GOT3 (cell line): ENCODE data around the gene CDH22.

Experiments used
- DNase-seq: peaks from one replicate; lab custom pipeline; 2025; ENCODE audit warnings: mixed read lengths; lab: John Stamatoyannopoulos, UW

Gene CDH22

DNA sequence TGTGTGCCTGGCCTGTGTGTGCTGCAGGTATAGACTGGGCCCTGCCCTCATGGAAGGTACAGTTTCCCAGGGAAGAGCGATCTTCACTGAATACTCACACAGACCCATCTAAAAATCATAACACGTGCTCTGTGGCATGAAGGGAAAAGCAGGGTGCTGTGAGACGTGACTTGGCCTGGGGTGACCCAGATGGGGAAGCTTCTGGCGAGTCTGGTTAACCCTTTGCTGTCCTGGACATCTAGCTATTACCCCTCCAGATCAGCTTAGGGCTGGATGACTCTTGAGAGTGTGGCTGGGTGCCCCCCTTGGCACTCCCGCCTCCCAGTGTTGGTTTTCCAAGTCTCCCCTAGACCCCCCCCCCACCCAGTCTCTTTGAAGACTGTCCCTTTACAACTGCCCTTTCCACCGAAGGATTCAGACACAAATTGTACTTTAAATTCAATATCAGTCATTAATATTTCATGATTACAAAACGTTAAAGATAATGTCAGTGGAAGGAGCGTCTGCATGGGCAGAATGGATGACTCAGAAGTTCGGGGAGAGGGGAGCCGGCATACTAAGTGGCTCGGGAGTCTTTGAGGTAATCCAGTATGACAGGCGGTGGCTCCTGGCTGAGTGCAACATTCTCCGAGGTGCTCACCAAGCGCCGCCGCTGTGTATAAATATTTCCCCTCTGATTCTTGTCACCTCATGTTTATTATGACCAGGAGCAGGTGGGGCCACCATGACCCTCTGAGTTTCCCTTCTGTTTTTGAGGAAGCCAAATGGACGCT is 112.8 kb downstream of the CDH22 start:
- no peak for DNase-seq

DNA sequence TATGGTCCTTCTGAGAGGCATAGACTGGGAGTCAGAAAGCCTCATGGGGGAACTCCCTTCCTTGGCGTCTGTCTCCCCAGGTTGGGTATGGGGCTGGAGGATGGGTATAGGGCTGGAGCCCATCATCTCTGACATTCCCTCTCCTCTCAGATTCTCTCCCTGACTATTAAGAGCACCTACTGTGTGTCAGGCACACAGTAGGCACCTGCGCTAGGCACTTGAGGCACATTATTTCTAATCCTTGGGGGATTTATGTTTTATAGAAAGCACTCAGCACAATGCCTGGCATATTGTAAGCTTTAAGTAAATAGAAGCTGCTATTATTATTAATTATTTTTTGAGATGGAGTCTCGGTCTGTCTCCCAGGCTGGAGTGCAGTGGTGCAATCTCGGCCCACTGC is 113.9 kb downstream of the CDH22 start:
- DNase-seq: no peak

DNA sequence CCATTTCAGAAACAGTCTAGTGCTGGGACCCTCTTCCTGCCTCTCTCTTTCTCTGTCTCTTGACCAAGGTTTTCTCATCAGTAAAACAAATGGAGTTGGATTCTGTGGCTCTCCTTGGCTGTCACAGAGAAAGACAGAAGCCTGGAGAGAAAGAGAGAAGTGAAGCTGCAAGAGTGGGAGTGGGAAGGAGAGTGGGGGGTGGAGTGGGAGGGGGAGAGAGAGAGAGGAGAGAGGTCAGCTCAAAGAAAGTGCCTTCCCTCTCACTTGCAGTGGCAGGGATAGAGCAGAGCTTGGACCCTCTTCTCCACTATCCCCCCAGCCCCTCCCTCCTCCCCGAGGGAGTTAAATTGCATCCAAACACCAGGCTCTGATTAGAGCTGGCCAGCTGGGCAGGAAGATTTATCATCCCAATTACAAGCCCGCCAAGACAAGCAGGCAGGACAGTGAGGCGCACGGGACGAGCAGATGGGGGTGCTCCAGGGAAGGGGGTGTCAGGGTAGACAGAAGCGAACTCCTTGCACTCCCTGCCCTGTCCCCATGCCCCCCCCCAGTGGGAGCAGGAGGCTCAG is 115.8 kb downstream of the CDH22 start:
- DNase-seq: no peak

DNA sequence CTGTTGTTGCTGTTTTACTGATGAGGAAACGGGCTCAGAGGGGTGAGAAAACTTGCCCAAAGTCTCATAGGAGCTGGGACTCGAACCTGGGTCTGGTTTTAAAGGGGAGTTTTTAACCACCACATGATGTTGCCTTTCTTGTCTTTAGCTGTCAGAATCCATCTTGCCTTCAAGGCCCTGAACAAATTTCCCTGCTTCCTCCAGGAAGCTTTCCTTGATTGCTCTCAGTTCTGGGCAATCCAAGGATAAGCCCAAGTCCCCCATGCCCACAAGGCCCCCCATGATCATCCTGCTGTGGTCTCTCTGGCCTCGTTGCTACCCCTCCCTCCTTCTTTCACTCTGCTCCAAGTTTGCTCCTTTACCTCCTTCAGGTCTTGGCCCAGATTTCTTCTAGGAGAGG is 116.7 kb downstream of the CDH22 start:
- DNase-seq: no peak

DNA sequence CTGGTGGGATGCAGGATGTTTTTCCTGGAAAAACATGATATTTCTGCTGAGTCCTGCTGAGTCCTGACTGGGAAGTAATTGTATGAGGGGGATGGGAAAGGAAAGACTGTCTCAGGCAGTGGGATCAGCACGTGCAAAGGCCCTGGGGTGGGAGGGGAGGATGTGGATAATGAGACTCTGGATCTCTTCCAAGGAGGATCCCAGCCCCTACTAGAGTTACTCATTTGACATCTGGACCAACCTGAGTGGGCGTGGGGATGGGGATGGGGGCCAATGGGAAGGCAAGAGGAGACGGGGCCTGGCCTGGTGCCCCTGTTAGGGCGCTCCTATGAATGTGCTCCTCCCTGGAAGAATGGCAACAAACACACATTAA is 117.1 kb downstream of the CDH22 start:
- DNase-seq: no peak

DNA sequence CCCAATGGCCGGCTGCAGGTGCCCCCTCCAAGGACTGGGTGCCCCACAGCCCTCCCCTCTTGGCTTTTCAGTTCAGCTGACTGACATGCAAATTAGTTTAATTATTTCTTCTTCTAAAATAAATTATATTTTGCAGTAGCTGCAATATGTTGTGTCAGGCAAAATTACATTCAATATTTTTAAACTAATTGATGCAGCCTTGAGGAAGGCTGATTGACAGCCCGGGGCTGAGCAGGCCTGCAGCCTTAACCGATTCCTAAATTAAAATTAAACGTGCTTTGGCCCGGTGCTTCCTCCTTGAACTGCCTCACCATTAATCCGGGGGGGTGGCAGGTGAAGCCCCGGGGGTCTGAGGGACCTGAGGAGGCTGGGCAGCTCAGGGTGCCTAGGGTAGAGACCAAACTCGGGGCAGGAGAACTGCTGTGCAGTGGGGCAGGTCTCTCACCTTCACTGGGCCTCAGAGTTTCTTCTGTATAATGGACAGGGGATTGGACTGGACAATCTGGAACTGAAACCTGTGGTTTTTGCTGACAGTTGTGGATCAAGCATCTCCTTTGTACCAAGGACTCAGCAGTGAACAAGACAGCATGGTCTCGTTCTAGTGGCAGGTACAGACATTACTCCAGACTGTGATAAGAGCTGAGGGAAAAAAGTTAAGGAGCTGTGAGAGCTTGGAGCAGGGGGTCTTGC is 117.7 kb downstream of the CDH22 start:
- no peak for DNase-seq

DNA sequence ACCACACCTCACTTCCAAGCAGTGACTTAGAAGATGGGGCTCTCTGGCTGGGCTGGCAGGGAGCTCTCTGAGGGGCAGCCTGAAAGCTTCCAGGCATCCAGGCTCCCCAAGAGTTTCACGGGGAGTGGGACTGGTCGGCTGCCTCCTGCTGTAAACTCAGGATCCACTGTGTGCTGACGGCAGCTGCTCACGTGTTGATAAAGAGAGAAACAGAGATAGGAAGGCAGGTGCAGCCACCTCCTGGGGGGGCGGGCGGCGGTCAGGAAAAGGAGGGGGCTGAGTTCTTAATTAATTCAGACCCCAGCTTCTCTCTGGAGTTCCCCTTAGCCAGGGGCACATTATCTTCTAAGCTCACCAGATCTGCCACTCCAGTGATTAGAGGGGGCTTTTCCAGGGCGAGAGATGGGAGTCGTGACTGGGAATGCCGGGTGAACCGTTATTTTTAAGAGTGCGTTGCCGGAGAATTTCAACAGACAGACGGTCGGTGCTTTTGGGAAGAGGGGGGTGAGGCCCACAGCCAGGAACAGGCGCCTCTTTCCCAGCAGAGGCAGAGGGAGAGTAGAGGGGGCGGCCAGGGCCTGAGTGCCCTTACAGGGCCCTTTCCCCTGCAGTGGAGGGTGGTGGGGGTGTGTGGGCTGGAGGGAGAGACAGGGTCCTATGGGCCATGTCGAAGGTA is 119.3 kb downstream of the CDH22 start:
- DNase-seq: no peak

DNA sequence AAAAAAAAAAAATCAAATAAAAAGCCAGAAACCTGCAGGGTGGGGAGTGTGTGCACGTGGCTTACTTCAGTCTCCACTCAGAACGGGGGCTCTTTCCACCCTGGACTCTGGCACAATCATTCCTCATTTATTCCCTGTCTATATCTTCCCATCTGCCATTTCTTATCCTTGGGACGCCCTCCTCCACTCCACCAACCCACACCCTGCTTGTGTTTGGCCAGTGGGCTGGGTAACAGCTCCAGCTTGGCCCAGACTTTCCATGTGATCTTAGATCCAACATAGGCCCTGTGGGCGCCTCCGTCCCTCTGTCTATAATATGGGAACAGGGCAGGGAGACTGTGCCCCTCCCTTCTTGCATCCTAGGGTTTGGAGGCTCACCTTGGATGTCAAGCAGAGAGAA is 122.1 kb downstream of the CDH22 start:
- DNase-seq: no peak

DNA sequence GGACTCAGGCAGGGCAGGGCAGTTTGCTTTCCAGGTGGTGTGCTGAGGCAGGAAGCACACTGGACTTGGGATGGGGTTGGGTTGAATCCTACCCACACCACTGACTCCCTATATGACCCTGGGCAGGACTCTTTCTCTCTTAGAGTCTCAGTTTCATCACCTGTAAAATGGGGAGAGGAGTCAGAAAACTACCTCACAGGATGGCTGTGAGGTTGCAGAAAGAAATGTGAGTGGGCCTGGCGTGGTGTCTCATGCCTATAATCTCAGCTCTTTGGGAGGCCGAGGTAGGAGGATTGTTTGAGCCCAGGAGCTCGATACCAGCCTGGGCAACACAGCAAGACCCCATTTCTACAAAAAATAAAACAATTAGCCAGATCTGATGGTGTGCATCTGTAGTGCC is 122.9 kb downstream of the CDH22 start:
- DNase-seq: no peak

DNA sequence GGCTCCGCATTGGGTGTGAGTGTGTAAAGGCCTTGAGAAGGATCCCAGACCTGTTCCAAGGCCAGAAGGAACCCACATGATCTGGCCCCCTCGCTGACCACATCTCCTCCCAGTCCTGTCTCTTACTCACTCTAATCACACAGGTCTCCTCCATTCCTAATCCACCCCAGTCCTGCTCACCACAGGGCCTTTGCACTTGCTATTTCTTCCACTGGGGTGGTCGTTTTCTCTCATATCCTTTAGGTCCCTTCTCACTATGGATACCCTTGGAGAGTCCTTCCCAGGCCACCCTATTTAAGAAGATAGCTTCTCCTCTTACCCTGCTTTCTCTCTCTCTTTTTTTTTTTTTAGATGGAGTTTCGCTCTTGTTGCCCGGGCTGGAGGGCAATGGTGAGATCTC is 124.5 kb downstream of the CDH22 start:
- DNase-seq: no peak

DNA sequence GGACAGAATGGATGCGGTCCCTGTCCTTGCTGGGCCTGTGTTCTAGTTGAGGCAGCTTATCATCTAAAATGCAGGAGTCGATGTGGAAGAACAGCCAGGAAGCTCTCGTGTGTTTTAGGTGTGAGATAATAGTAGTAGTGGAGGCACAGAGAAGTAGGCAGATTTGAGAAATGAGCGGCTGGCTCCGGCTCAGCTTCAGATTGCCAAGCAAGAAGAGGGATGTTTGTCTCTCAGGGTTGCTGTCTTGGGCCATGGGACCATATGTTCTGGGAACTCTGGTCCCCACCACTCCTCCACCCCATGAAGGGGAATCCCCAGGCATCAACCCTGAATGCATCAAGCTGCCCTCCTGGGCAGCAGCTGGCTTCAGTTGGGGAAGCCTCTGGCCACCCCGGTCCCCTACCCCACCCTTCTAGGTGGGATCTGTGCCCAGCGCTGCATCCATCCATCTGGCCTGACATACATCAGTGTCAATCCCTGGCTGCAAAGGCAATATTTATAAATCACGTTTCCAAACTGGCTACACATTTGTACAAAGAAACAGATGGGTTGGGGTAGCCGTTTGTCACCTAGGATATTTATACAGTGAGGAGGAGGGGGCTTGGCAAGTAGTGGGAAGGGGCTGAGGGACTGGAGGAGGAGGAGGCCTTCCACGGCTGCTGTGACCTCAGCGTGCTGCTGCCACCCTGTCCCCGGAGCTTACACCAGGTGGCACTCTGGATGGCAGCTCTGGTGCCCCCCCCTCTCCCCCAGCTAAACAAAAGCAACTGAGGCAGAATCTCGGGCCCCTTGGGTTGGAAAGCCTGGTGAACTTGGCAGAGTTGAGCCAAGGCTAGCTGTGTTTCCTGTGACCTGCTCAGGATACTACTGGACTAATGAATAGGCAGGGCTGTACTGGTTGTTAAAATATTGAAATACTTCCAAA is 125.8 kb downstream of the CDH22 start:
- DNase-seq: no peak

DNA sequence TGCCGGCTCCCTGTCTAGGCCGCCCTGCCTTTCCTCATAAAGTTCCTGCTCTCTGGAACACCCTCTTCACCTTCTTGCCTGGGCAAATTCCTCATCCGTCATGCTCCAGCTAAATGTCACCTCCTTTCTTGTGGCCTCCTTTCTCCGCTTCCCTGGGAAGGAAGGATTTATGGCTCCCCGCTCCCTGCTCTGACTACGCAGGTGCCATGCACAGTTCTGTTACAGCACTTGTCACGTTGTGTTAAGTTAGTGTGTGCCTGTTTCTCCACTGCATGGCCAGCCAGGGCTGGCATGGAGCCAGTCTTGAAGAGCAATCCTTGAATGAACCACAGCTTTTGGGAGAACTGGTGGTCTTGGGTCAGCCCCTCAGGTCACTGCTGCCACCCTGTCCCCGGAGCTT is 128.4 kb downstream of the CDH22 start:
- no peak for DNase-seq

DNA sequence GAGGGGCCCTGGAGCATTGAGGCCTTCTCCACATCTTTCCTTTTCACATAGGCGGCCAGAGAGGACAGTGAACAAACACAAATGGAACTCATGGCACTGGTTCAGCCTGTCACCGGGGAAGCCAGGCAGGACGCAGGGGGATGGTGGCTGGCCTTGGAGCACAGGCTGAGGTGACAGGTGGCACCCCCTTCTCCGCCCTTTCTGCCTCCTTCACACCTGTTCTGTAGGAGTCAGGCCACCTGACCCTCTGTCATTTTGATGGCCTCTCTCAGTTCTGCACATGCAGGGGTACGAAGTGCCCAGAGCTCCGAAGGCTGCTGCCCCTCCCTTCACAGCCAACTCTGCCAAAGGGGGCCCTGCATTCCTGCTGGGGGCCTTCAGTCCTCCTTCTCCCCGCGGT is 129.4 kb downstream of the CDH22 start:
- DNase-seq: no peak

DNA sequence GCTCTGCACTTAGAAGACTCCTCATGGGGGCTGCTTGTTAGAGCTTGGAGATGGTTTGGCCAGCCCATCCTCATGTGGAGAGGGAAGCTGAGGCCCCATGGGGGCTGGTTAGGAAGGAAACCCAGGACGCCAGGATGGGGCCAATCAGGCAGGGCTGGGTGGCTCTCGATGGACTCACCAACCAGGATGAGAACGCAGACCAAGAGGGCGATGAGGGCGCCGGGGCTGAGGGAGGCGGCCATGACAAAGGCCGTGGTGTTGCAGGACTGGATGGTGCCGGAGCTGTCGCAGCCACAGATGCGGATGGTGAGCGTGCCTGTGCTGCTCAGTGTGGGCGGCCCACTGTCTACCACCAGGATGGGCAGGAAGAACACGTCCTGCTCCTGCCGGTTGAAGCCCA is 130.5 kb downstream of the CDH22 start:
- DNase-seq: no peak

DNA sequence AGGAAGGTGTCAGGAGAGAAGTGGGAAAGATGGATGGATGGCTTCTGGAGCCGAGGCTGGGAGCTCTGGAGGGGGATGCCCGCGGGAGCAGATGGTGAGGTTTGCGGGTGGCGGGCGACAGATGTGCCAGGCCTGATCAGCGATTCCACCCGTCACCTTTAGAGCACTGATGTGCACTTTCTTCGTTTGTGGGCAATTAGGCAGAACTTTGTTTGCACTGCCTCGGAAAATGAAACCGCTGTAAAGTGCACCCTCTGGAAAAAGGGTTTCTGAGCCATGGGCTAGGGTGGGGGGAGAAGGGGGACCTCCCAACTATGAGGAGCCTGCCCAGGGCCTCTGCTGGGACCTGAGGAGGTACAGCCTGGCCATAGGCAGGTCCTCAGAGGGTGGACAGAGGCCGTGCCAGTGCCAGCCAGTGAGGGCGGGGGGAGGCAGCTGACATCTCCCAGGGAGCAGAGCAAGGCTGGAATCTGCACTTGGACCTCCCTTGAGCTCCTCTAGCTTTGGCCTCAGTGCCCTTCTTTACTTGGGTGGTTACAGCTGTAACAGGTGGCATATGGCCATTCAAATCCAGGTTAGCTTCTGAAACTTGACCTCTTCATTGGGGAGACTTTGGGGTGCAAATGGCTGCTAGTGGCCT is 131.4 kb downstream of the CDH22 start:
- no peak for DNase-seq

DNA sequence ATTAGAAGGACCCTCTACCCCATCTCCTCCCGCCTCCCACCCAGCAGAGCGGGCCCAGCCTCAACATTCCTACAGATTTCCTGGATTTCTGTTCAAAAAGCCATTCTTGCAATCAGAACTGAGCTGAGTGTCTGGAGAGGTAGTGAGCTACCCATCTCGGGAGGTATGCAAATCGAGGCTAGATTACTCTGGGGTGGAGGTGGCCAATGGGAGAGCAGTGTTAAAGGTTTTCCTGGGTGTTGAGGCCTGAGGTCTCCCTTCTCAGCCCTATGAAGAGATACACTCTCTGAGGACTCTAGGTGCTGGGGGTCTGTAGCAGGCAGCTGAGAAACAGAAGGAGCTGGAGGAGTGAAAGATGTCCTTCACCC is 133.2 kb downstream of the CDH22 start:
- no peak for DNase-seq

DNA sequence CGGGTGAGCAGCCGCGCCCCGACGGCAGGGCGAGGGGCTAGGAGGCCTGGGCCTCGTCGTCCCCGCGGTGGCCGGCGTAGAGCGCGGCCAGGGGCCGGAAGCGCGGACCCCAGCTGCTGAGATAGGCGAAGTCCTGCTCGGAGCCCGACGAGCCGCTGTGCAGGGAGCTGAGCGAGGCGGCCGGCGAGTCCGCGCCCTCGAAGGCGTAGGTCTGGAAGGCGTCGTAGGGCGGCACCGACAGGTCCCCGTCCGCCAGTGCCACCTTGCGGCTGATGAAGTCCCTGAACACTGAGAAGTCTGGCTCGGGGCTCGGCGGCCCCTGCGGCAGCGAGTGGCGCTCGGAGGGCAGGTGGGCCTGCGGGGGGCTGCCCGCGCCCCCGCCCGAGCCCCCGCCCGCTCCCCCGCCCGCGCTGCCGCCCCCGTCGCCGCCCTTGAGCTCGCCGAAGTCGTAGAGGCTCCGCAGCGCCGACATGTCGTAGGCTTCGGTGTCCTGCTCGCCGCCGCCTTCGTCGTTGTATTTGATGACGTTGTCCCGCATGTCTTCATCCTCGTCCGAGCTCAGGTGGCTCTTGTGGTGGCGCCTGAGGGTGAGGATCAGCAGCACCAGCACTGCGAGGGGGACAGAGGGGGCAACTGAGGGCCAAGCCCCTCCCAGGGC is 133.7 kb downstream of the CDH22 start:
- DNase-seq: no peak

DNA sequence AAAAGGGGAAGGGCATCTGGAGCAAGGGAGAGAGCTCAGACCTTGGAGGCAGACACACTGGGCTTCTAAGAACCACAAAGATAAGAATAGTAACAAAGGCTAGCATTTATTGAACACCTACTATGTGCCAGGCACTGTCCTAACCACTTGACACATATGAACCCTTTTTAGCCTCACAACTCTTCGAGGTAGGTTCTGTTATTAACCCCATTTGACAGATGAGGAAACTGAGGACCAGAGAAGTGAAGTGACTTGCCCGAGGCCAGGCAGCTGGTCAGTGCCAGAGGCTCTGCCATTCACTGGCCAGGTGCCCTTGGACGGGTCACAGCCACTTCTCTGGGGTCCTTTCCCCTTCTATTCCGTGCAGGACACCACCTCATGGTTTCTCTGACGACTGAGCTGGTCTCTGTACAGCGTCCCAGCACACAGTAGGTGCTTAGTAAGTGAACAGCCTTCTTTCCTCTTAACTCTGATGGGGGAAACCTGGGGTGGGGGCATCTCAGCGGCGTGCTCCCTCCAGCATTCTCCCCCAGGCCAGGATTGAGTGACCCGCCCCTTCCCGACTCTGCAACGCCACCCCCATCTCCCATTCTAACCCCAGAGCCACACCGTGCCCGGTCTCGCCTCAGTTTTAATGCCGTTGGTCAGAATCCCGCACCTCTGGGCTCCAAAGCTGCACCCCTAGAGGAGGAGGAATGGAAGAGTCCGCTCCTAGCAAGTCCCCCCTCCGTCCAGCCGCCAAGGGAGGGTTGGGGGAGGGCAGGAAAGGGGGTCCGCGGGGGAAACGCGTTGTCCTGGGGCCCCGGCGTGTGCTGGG is 134.4 kb downstream of the CDH22 start:
- DNase-seq: no peak

DNA sequence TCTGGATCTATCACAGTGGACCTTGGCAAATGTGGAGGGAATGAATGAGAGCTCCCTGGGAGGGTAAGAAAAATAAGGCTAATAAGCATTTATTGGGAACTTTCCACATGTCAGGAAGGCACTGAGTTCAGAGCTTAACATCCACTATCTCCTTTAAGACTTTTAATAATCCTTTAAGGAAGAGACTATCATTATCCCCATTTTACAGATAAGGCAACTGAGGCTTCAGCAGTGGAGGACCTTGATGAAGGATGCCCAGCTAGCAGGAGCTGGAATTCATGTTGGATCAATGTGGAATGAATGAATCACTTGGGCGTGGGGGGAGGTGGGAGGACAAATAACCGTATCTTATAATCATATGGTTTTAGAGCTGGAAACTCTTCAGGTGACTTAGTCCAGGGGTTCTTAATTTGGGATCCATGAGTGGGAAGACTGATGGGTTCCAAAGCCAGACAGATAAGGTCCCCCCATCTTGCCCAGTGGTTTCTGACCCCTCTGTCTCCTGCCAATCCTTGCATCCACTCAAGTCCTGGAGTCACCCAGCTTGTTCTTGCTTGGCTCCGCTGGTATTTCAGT is 135.2 kb downstream of the CDH22 start:
- DNase-seq: no peak

DNA sequence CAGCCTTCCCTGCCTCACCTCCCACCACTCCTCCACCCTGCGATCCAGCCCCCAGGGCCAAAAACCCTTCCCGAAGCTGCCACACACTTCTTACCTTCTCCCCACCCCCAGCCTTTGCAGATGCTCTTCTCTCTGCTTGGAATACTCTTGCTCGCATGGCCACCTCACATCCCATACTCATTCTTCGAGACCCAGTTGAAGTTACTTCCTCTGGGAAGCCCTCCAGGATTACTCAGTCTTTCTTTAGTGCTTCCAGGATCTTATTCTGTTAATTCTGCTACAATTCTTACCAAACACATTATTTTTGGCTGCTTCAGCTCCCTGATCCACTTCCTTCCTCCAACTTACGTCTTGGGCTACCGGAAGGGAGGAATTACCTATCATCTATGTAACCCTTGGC is 135.8 kb downstream of the CDH22 start:
- no peak for DNase-seq
